SK-N-MC (cell line): ENCODE data around the gene CDK13.
"Not testable (repeated sequence)": the region's sequence is repeated elsewhere in the genome, so short reads cannot be mapped to it uniquely, and the experiment has no call there.

Source experiments
- DNase-seq: peaks from one replicate; pipeline ENCODE4 v3.0.0-alpha.2; 2011; ENCODE audit warnings: low read depth, low spot score
- H3K27ac ChIP-seq: fragments of 200-600 bp; sonication (generic); 2 replicates; pipeline ENCODE4 v1.5.1; 2016; ENCODE audit warnings: mixed run types
- H3K36me3 ChIP-seq: fragments of 200-600 bp; sonication (generic); 2 replicates; pipeline ENCODE4 v1.6.1; 2017; ENCODE audit warnings: antibody characterized with exemption, low read length, mixed read lengths; ENCODE audit not compliant: insufficient read depth
- H3K4me3 ChIP-seq: fragments of 200-600 bp; sonication (generic); 2 replicates; pipeline ENCODE4 v1.5.1; 2016
- H3K9ac ChIP-seq: fragments of 200-600 bp; sonication (generic); 2 replicates; pipeline ENCODE4 v1.8.0; 2017; ENCODE audit warnings: mixed run types, mixed read lengths; ENCODE audit not compliant: insufficient read length
- H3K9me3 ChIP-seq: fragments of 200-600 bp; sonication (generic); 2 replicates; pipeline ENCODE4 v1.6.1; 2017; ENCODE audit warnings: low read depth, mild to moderate bottlenecking, antibody characterized with exemption, low read length, moderate library complexity, mixed read lengths
- EZH2 ChIP-seq: fragments of 200-600 bp; sonication (generic); IDR thresholded peaks from one replicate; pipeline ENCODE4 v1.6.1; 2017; ENCODE audit warnings: antibody characterized with exemption
- FOXP2 ChIP-seq: optimal IDR thresholded peaks from 2 replicates; pipeline ENCODE3; 2011; ENCODE audit warnings: mild to moderate bottlenecking, moderate library complexity; ENCODE audit not compliant: insufficient read depth; ENCODE audit errors: extremely low read length, control extremely low read depth
- POLR2AphosphoS5 ChIP-seq: IDR thresholded peaks from 2 replicates; pipeline ENCODE4 v1.6.1; 2012; ENCODE audit warnings: mild to moderate bottlenecking, low read depth, low read length, borderline replicate concordance

CDK13 gene

DNA sequence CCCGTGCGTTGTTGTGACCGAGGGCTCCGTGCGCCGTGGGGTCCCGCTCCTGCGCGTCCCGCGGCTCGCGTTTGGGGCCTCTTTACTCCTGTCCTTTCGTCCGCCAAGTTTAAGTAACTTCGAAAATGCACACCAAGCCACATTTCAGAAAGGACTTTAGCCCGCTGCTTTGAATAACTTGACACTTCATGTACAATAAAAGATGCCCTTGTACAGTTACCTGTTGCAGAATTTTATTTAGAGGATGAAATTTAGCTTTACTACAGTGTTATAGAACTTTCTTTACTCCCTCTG lies 185.2 kb downstream of the CDK13 start:
- Histone ChIP-seq H3K4me3 (peak overlapping the region; percentile 94), H3K36me3 (peaks cover 21% of the 10 kb centered on the region), H3K9ac (peak overlapping the region; percentile 94), H3K27ac (no peak overlapping the region), H3K9me3 (no peaks in the 10 kb centered on the region)
- no peak for DNase-seq
- TF ChIP-seq FOXP2 (no peak), POLR2AphosphoS5 (no peak), EZH2 (no peak)

DNA sequence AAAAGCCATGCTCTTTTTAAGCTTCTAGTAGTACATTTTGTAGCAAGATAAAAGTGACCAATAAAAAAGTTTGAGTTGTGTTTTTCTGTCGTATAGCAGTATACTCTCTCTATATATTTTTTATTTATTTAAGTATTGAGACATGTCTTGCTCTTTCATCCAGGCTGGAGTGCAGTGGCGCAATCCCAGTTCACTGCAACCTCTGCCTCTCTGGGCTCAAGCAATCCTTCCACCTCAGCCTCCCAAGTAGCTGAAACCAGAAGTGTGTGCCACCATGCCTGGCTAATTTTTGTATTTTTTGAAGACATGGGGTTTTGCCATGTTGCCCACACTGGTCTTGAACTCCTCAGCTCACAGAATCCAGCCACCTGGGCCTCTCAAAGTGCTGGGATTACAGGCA lies 187.5 kb downstream of the CDK13 start:
- H3K9ac ChIP-seq = no peak overlapping the region
- H3K4me3 ChIP-seq = no peak overlapping the region
- H3K27ac ChIP-seq = no peak overlapping the region
- H3K9me3 ChIP-seq = no peaks in the 10 kb centered on the region
- no peak for TF ChIP-seq EZH2
- TF ChIP-seq FOXP2 = no peak
- no peak for TF ChIP-seq POLR2AphosphoS5
- no peak for DNase-seq
- H3K36me3 ChIP-seq = peaks cover 5% of the 10 kb centered on the region; the same call in 1 of the 2 replicates

DNA sequence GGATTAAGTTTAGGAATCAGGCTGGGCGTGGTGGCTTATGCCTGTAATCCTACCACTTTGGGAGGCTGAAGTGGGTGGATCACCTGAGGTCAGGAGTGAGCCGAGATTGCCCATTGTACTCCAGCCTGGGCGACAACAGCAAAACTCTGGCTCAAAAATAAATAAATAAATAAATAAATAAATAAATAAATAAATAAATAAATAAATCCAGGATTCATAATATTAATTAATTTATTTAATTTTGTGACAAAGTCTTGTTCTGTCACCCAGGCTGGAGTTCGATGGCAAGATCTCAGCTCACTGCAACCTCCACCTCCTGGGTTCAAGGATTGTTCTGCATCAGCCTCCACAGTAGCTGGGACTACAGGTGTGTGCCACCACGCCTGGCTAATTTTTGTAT lies 188.9 kb downstream of the CDK13 start:
- TF ChIP-seq EZH2 (no peak), FOXP2 (no peak), POLR2AphosphoS5 (no peak)
- no peak overlapping the region for H3K4me3 ChIP-seq
- DNase-seq = no peak
- H3K9me3 ChIP-seq = no peaks in the 10 kb centered on the region
- H3K27ac ChIP-seq = no peak overlapping the region
- no peaks in the 10 kb centered on the region for H3K36me3 ChIP-seq
- H3K9ac ChIP-seq = no peak overlapping the region

DNA sequence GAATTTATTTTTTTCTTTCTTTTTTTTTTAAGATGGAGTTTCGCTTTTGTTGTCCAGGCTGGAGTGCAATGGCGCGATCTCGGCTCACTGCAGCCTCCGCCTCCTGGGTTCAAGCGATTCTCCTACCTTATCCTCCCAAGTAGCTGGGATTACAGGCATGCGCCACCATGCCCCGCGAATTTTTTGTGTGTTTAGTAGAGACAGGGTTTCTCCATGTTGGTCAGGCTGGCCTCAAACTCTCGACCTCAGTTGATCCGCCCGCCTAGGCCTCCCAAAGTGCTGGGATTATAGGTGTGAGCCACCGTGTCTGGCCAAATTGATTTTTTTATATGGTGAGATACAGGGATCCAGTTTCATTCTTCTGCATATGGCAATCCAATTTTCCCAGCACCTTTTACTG lies 189.8 kb downstream of the CDK13 start:
- H3K36me3 ChIP-seq, H3K4me3 ChIP-seq, H3K27ac ChIP-seq, DNase-seq, H3K9ac ChIP-seq, H3K9me3 ChIP-seq: not testable (repeated sequence)

DNA sequence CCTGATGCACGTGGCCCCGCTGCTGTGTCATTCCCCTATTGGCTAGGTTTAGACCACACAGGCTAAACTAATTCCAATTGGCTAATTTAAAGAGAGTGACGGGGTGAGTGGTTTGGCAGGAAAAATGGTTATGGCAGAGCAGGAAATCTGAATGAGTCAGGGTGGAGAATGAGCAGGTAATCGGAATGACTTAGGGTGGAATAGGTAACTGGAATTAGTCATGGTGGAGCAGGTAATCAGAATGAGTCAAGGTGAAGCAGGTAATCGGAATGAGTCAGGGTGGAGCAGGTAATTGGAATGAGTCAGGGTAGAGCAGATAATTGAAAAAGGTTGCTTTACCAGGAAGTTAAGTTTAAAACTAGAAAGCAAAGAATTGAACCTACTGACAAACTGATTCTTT lies 191.9 kb downstream of the CDK13 start:
- H3K4me3 ChIP-seq, H3K9me3 ChIP-seq, H3K9ac ChIP-seq, DNase-seq, H3K36me3 ChIP-seq, H3K27ac ChIP-seq: not testable (repeated sequence)

DNA sequence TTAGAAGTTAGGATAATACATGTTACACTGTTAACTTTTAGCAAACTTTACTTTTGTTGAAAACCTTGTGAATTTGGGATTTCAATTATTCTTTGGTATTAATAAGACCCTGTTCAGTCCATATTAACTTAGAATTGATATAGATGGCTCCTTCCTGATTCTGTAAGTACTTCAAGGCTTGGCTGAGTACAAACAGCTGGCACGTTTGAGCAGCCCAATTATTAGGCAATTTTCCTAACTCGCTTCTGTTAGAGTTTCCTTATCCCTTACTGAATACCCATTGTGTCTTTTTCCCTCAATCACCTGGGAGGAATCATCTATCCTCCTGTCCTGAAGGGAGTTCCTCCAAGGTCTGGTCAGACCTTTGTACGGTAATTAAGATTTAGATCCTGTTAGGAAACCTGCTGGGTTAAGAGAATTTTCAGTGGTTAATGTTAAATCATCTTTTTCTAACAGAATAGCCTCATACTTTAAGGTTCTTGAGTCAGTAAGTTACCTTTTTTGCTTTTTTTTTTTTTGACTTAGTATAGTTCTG lies 195.6 kb downstream of the CDK13 start:
- H3K27ac ChIP-seq, DNase-seq, H3K36me3 ChIP-seq, H3K4me3 ChIP-seq, H3K9me3 ChIP-seq, H3K9ac ChIP-seq: not testable (repeated sequence)

DNA sequence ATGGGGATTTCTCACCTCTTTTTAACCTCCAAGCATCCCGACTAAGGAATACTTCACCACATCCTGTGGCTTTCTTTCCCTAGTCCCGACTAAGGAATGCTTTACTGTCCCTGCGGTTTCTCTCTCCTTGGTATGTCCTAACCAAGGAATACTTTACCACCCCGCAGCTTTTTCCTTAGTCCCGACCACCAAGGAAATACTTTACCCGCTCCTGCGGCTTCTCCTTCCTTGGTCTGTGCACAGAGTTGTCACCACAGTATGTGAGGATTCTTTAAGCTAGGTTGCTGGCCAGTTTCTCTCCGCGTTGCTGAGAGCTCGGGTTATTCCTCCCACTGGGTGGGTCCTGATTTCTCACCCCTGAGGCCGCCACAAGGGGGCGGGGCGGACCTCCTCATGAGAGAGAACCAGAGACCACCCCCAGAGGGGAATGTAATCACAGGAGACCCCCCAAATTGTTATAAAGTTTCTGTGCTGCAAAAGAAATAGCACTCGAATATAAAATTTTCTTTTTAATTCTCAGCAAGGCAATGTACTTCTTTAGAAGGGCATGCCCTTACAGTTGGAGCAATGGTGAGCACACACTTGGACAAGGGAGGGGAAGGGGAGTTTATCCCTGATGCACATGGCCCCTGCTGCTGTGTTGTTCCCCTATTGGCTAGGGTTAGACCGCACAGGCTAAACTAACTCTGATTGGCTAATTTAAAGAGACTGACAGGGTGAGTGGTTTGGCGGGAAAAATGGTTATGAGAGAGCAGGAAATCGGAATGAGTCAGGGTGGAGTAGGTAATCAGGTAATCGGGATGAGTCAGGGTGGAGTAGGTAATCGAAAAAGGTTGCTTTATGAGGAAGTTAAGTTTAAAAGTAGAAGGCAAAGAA lies 197.6 kb downstream of the CDK13 start:
- H3K9ac ChIP-seq = no peak overlapping the region
- H3K36me3 ChIP-seq = no peaks in the 10 kb centered on the region
- TF ChIP-seq FOXP2 (no peak), POLR2AphosphoS5 (no peak)
- H3K27ac ChIP-seq = no peak overlapping the region
- no peak for DNase-seq
- no peak overlapping the region for H3K4me3 ChIP-seq
- H3K9me3 ChIP-seq = no peaks in the 10 kb centered on the region

DNA sequence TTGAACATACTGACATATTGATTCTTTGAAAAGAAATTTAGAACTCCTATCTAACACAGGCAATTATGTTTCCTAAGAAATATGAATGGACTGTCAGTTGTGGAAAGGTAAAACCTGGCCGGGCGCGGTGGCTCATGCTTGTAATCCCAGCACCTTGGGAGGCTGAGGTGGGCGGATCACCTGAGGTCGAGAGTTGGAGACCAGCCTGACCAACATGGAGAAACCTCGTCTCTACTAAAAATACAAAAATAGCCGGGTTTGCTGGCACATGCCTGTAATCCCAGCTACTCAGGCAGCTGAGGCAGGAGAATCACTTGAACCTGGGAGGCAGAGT lies 198.2 kb downstream of the CDK13 start:
- DNase-seq, H3K4me3 ChIP-seq, H3K27ac ChIP-seq, H3K9ac ChIP-seq, H3K9me3 ChIP-seq, H3K36me3 ChIP-seq: not testable (repeated sequence)

DNA sequence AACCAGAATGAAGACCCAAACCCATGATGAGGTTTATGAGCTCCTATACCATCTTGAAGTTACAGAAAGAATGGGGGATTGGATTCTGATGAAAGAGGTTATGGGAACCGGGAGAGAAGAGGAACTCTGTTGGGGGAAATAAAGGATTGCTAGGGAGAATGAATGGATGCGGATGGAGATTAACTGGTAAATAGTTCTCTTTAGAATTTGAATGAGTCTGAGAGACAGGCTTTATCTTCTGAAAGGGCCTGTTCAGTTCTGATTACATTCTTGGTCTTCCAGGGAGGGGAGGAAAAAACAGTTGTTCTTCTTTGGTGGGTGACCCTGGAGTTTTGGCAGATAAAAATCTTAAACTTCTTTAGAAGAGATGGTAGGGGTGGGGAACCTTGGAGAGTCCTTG lies 198.6 kb downstream of the CDK13 start:
- Histone ChIP-seq H3K4me3 (no peak overlapping the region), H3K36me3 (no peaks in the 10 kb centered on the region), H3K27ac (no peak overlapping the region), H3K9ac (no peak overlapping the region), H3K9me3 (no peaks in the 10 kb centered on the region)
- DNase-seq = no peak
- TF ChIP-seq EZH2 (no peak), POLR2AphosphoS5 (no peak), FOXP2 (no peak)
